ENCODE data around the gene KDM2A. TPM values are rescaled to one million over a fixed set of nuclear protein-coding genes. Genes with fewer than 3 reads are reported as not detected.

The KDM2A gene
- 10 to 100 TPM; 72.3 to 82.1 (median 75.9) TPM for polyA plus RNA-seq (ENCODE audit: insufficient read length in 4 of 4)

- peak; percentile 99 to 100 (median 100) for DNase-seq (ENCODE audit: low read depth in 4 of 4, low spot score in 3 of 4)
Measured at GRCh38 chr11:67118801-67119584, at the start of gene KDM2A. Gene KDM2A, plus strand, starts transcription at chr11:67119263. Its CDS starts 2,054 bp downstream, at chr11:67121317.

- no peak for DNase-seq (ENCODE audit: low read depth in 4 of 4, low spot score in 3 of 4)
Measured at GRCh38 chr11:67071420-67072284, 47.4 kb upstream of the KDM2A start.

- no peak for DNase-seq (ENCODE audit: low read depth in 4 of 4, low spot score in 3 of 4)
Measured at GRCh38 chr11:67072295-67072694, 46.8 kb upstream of the KDM2A start.

GRCh38 chr11:67073908-67074307 is 45.2 kb upstream of the KDM2A start:
- DNase-seq (ENCODE audit: low read depth in 4 of 4, low spot score in 3 of 4): no peak

GRCh38 chr11:67076202-67076601 is 42.9 kb upstream of the KDM2A start:
- DNase-seq (ENCODE audit: low read depth in 4 of 4, low spot score in 3 of 4): no peak

GRCh38 chr11:67079065-67079705 is 39.9 kb upstream of the KDM2A start:
- no peak for DNase-seq (ENCODE audit: low read depth in 4 of 4, low spot score in 3 of 4)

GRCh38 chr11:67082071-67082791 is 36.8 kb upstream of the KDM2A start:
- DNase-seq (ENCODE audit: low read depth in 4 of 4, low spot score in 3 of 4): no peak

GRCh38 chr11:67083786-67084366 is 35.2 kb upstream of the KDM2A start:
- no peak for DNase-seq (ENCODE audit: low read depth in 4 of 4, low spot score in 3 of 4)

- no peak for DNase-seq (ENCODE audit: low read depth in 4 of 4, low spot score in 3 of 4)
Measured at GRCh38 chr11:67085617-67086016, 33.4 kb upstream of the KDM2A start.

- DNase-seq (ENCODE audit: low read depth in 4 of 4, low spot score in 3 of 4): no peak
Measured at GRCh38 chr11:67090717-67091116, 28.3 kb upstream of the KDM2A start.

- DNase-seq (ENCODE audit: low read depth in 4 of 4, low spot score in 3 of 4): no peak
Measured at GRCh38 chr11:67095214-67095507, 23.9 kb upstream of the KDM2A start.

- DNase-seq (ENCODE audit: low read depth in 4 of 4, low spot score in 3 of 4): no peak
Measured at GRCh38 chr11:67098799-67099429, 20.1 kb upstream of the KDM2A start.

- DNase-seq (ENCODE audit: low read depth in 4 of 4, low spot score in 3 of 4): no peak
Measured at GRCh38 chr11:67099831-67100324, 19.2 kb upstream of the KDM2A start.

- no peak for DNase-seq (ENCODE audit: low read depth in 4 of 4, low spot score in 3 of 4)
Measured at GRCh38 chr11:67102664-67103063, 16.4 kb upstream of the KDM2A start.

- no peak for DNase-seq (ENCODE audit: low read depth in 4 of 4, low spot score in 3 of 4)
Measured at GRCh38 chr11:67105964-67106363, 13.1 kb upstream of the KDM2A start.

- no peak for DNase-seq (ENCODE audit: low read depth in 4 of 4, low spot score in 3 of 4)
Measured at GRCh38 chr11:67111261-67111660, 7.8 kb upstream of the KDM2A start.

GRCh38 chr11:67113231-67113721 is 5.8 kb upstream of the KDM2A start:
- no peak for DNase-seq (ENCODE audit: low read depth in 4 of 4, low spot score in 3 of 4)

- no peak for DNase-seq (ENCODE audit: low read depth in 4 of 4, low spot score in 3 of 4)
Measured at GRCh38 chr11:67114275-67114896, 4.7 kb upstream of the KDM2A start.

GRCh38 chr11:67116758-67117105 is 2.3 kb upstream of the KDM2A start:
- DNase-seq (ENCODE audit: low read depth in 4 of 4, low spot score in 3 of 4): no peak

Measured in right renal pelvis (tissue), 4 donors.